Thyroid gland (tissue), 4 donors: ENCODE data around the gene DLG2.

Experiments used
- CTCF ChIP-seq, 6 experiments: fragments of 200-600 bp in 3 of 6; fragments of 450-650 bp in 3 of 6; sonication (generic) in 3 of 6; IDR thresholded peaks; one replicate each; pipeline ENCODE4 v1.5.1; 2016 to 2019; ENCODE audit warnings: antibody characterized with exemption in 6 of 6, mild to moderate bottlenecking in 2 of 6, inconsistent platforms in 1 of 6, moderate library complexity in 1 of 6
- POLR2A ChIP-seq, 2 donors: fragments of 450-650 bp; IDR thresholded peaks; one replicate each; pipeline ENCODE4 v1.6.1; 2017; ENCODE audit warnings: antibody characterized with exemption in 2 of 2, mild to moderate bottlenecking in 2 of 2, moderate library complexity in 1 of 2

- no peak for TF ChIP-seq CTCF (IDR thresholded peaks at IDR 0.05)
- no peak for TF ChIP-seq POLR2A (IDR thresholded peaks at IDR 0.05)
These were observed 1963.7 kb downstream of the DLG2 start for GRCh38 chr11:83663446-83663845.
